ENCODE measurements around the gene ATP2B2.

Gene ATP2B2

DNA sequence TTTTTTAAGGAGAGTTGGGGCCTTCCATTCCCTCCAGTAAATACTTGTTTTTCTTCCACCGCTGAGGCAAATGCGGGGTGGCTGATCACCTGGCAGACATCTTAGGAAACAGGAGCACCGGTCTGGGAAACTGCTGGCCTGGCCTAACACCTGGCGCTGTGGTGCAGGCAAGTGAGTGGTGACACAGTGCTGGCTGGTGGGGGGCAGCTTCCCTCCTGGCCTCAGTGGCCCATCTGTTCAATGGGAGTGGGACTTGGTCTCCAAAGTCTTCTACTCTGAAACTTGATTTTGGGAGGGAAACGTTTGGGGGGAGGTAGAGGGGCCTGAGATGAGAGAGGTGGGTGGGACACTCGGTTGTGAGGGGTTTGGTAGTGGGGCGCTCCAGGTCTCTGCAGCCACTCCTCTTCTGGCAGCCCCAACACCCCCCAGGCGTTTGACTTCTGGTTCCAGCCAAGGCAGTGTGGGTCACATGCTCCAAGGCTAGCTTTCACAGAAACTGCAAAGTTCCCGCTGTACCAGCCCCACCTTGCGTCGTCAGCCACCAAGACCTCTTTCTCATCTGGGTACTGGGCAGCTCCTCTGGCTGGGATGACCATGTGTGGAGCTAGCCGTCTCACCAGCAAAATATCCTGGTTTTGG is 217.3 kb downstream of the ATP2B2 start:
- Histone ChIP-seq H3K4me1 (ENCODE audit: insufficient read depth, insufficient read length) (peaks cover 52% of the 10 kb centered on the region), H3K4me3 (ENCODE audit: insufficient read length, low read depth) (no peak overlapping the region), H3K27me3 (ENCODE audit: insufficient read depth, insufficient read length) (no peaks in the 10 kb centered on the region), H3K36me3 (ENCODE audit: insufficient read depth, insufficient read length, low read length) (peaks cover 59% of the 10 kb centered on the region), H3K9ac (ENCODE audit: insufficient read length, low read depth) (no peak overlapping the region), H3K9me3 (ENCODE audit: insufficient read depth, low read length) (no peaks in the 10 kb centered on the region)
- no peak for TF ChIP-seq SUZ12 (IDR thresholded peaks at IDR 0.05; ENCODE audit: extremely low read depth, insufficient read depth, insufficient read length)
- TF ChIP-seq ZNF274 (IDR thresholded peaks at IDR 0.05; ENCODE audit: low read depth, low read length), result no peak
- no peak for TF ChIP-seq YY1 (IDR thresholded peaks at IDR 0.05; ENCODE audit: insufficient read depth, insufficient read length)
- DNase-seq (ENCODE audit: low read depth, low spot score), result no peak

GRCh38 chr3:10286596-10287295 is 218.6 kb downstream of the ATP2B2 start:
- Histone ChIP-seq H3K36me3 (ENCODE audit: insufficient read depth, insufficient read length, low read length) (peaks cover 53% of the 10 kb centered on the region), H3K9me3 (ENCODE audit: insufficient read depth, low read length) (no peaks in the 10 kb centered on the region), H3K27me3 (ENCODE audit: insufficient read depth, insufficient read length) (no peaks in the 10 kb centered on the region), H3K9ac (ENCODE audit: insufficient read length, low read depth) (no peak overlapping the region), H3K4me1 (ENCODE audit: insufficient read depth, insufficient read length) (peaks cover 52% of the 10 kb centered on the region), H3K4me3 (ENCODE audit: insufficient read length, low read depth) (no peak overlapping the region)
- DNase-seq (ENCODE audit: low read depth, low spot score), result peak; percentile 88
- TF ChIP-seq ZNF274 (IDR thresholded peaks at IDR 0.05; ENCODE audit: low read depth, low read length) (no peak), YY1 (IDR thresholded peaks at IDR 0.05; ENCODE audit: insufficient read depth, insufficient read length) (no peak), SUZ12 (IDR thresholded peaks at IDR 0.05; ENCODE audit: extremely low read depth, insufficient read depth, insufficient read length) (no peak)

GRCh38 chr3:10286133-10286524 is 219.3 kb downstream of the ATP2B2 start:
- TF ChIP-seq YY1 (IDR thresholded peaks at IDR 0.05; ENCODE audit: insufficient read depth, insufficient read length) (no peak), SUZ12 (IDR thresholded peaks at IDR 0.05; ENCODE audit: extremely low read depth, insufficient read depth, insufficient read length) (no peak), ZNF274 (IDR thresholded peaks at IDR 0.05; ENCODE audit: low read depth, low read length) (no peak)
- Histone ChIP-seq H3K27me3 (ENCODE audit: insufficient read depth, insufficient read length) (no peaks in the 10 kb centered on the region), H3K36me3 (ENCODE audit: insufficient read depth, insufficient read length, low read length) (peaks cover 48% of the 10 kb centered on the region), H3K9me3 (ENCODE audit: insufficient read depth, low read length) (no peaks in the 10 kb centered on the region), H3K9ac (ENCODE audit: insufficient read length, low read depth) (no peak overlapping the region), H3K4me1 (ENCODE audit: insufficient read depth, insufficient read length) (peaks cover 50% of the 10 kb centered on the region), H3K4me3 (ENCODE audit: insufficient read length, low read depth) (no peak overlapping the region)
- DNase-seq (ENCODE audit: low read depth, low spot score), result no peak

- TF ChIP-seq YY1 (IDR thresholded peaks at IDR 0.05; ENCODE audit: insufficient read depth, insufficient read length) (no peak), ZNF274 (IDR thresholded peaks at IDR 0.05; ENCODE audit: low read depth, low read length) (no peak), SUZ12 (IDR thresholded peaks at IDR 0.05; ENCODE audit: extremely low read depth, insufficient read depth, insufficient read length) (no peak)
- Histone ChIP-seq H3K9me3 (ENCODE audit: insufficient read depth, low read length) (no peaks in the 10 kb centered on the region), H3K4me3 (ENCODE audit: insufficient read length, low read depth) (no peak overlapping the region), H3K27me3 (ENCODE audit: insufficient read depth, insufficient read length) (no peaks in the 10 kb centered on the region), H3K36me3 (ENCODE audit: insufficient read depth, insufficient read length, low read length) (peaks cover 50% of the 10 kb centered on the region), H3K4me1 (ENCODE audit: insufficient read depth, insufficient read length) (peaks cover 44% of the 10 kb centered on the region), H3K9ac (ENCODE audit: insufficient read length, low read depth) (no peak overlapping the region)
- no peak for DNase-seq (ENCODE audit: low read depth, low spot score)
Observed at GRCh38 chr3:10285272-10286132, 219.9 kb downstream of the ATP2B2 start.

GRCh38 chr3:10284496-10284895 is 220.9 kb downstream of the ATP2B2 start:
- peaks cover 59% of the 10 kb centered on the region for H3K36me3 ChIP-seq (ENCODE audit: insufficient read depth, insufficient read length, low read length)
- TF ChIP-seq YY1 (IDR thresholded peaks at IDR 0.05; ENCODE audit: insufficient read depth, insufficient read length) (no peak), ZNF274 (IDR thresholded peaks at IDR 0.05; ENCODE audit: low read depth, low read length) (no peak), SUZ12 (IDR thresholded peaks at IDR 0.05; ENCODE audit: extremely low read depth, insufficient read depth, insufficient read length) (no peak)
- H3K4me1 ChIP-seq (ENCODE audit: insufficient read depth, insufficient read length), result peaks cover 36% of the 10 kb centered on the region
- H3K27me3 ChIP-seq (ENCODE audit: insufficient read depth, insufficient read length), result no peaks in the 10 kb centered on the region
- H3K4me3 ChIP-seq (ENCODE audit: insufficient read length, low read depth), result no peak overlapping the region
- H3K9me3 ChIP-seq (ENCODE audit: insufficient read depth, low read length), result no peaks in the 10 kb centered on the region
- no peak for DNase-seq (ENCODE audit: low read depth, low spot score)
- H3K9ac ChIP-seq (ENCODE audit: insufficient read length, low read depth), result no peak overlapping the region

DNA sequence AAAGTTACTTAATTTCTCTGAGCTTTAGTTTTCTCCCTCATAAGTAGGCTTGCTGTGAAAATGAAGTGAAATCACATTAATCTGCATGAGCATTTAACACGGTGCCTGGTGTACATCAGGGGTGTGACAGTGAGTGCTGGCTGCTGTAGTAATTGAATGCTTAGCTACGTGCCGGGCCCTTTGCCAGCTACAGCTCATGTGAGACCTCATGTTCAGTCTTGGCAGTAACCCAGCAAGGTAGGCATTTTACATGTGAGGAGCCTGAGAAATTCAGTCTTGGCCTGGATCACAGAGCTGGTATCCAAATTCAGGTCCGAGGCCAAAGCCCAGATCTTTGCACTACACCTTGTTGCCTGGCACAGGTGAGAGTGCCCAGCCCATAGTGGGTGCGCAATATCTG is 221.7 kb downstream of the ATP2B2 start:
- Histone ChIP-seq H3K9me3 (ENCODE audit: insufficient read depth, low read length) (no peaks in the 10 kb centered on the region), H3K27me3 (ENCODE audit: insufficient read depth, insufficient read length) (no peaks in the 10 kb centered on the region), H3K4me3 (ENCODE audit: insufficient read length, low read depth) (no peak overlapping the region), H3K9ac (ENCODE audit: insufficient read length, low read depth) (no peak overlapping the region), H3K4me1 (ENCODE audit: insufficient read depth, insufficient read length) (peaks cover 29% of the 10 kb centered on the region), H3K36me3 (ENCODE audit: insufficient read depth, insufficient read length, low read length) (peaks cover 61% of the 10 kb centered on the region)
- no peak for DNase-seq (ENCODE audit: low read depth, low spot score)
- no peak for TF ChIP-seq YY1 (IDR thresholded peaks at IDR 0.05; ENCODE audit: insufficient read depth, insufficient read length)
- no peak for TF ChIP-seq ZNF274 (IDR thresholded peaks at IDR 0.05; ENCODE audit: low read depth, low read length)
- TF ChIP-seq SUZ12 (IDR thresholded peaks at IDR 0.05; ENCODE audit: extremely low read depth, insufficient read depth, insufficient read length), result no peak

DNA sequence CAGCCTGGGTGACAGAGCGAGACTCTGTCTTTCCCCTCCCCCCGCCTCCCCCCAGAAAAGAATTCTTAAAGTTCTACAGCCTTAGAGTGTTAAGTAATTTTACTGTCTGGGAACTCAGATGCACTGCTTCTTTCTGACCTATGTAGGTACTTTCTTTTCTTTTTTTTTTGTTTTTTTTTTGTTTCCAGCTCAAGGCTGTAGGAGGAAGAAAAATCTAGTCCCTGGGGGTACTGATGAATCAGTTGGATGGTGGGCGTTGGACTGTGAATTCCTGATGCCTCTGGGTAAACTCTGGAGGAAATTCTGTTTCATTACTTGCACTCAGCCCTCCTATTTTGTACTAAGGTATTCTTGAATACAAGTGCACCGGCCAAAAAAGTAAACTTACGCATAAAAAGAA is 223.4 kb downstream of the ATP2B2 start:
- H3K9me3 ChIP-seq (ENCODE audit: insufficient read depth, low read length), result no peaks in the 10 kb centered on the region
- no peaks in the 10 kb centered on the region for H3K27me3 ChIP-seq (ENCODE audit: insufficient read depth, insufficient read length)
- TF ChIP-seq ZNF274 (IDR thresholded peaks at IDR 0.05; ENCODE audit: low read depth, low read length), result no peak
- H3K4me3 ChIP-seq (ENCODE audit: insufficient read length, low read depth), result no peak overlapping the region
- H3K9ac ChIP-seq (ENCODE audit: insufficient read length, low read depth), result no peak overlapping the region
- H3K36me3 ChIP-seq (ENCODE audit: insufficient read depth, insufficient read length, low read length), result peaks cover 64% of the 10 kb centered on the region
- H3K4me1 ChIP-seq (ENCODE audit: insufficient read depth, insufficient read length), result peaks cover 16% of the 10 kb centered on the region
- DNase-seq (ENCODE audit: low read depth, low spot score), result no peak
